H1 (cell line): ENCODE measurements around the gene TACC2. TPM values are rescaled to one million over a fixed set of nuclear protein-coding genes. Genes with fewer than 3 reads are reported as not detected.

ENCODE experiments used
- BACH1 ChIP-seq: IDR thresholded peaks from 2 replicates; pipeline ENCODE4 v1.6.1; 2012; ENCODE audit warnings: low read length, improper control_type of control experiment
- EGR1 ChIP-seq: IDR thresholded peaks from 2 replicates; pipeline ENCODE4 v1.6.1; 2011; ENCODE audit warnings: low read depth, low read length, borderline replicate concordance
- JUND ChIP-seq: IDR thresholded peaks from 2 replicates; pipeline ENCODE4 v1.6.1; 2011; ENCODE audit warnings: mild to moderate bottlenecking, improper control_type of control experiment, low read length
- polyA plus RNA-seq, 7 experiments: library from polyadenylated mRNA; depleted of rRNA in 3 of 7; stranded (reverse) in 5 of 7; unstranded in 2 of 7; fragments of >200 nt in 5 of 7; fragments of 200-250 nt in 2 of 7; gene quantifications; 1 replicate in 5 of 7; 2 replicates in 1 of 7; 4 replicates in 1 of 7; pipeline versions ENCODE4 v1.2.1 to v1.2.3, GENCODE V29; 2011 to 2013; ENCODE audit warnings: missing spikeins in 2 of 7, mixed read lengths in 2 of 7
- total RNA-seq: library from RNA; stranded (reverse); fragmentation: NEBNext Ultra II Directional; extraction: Animal tissue kit (Norgen Biotek cat#: 25700); gene quantifications from 2 replicates; pipeline ENCODE4 v1.2.1, GENCODE V29; 2021

Gene TACC2
- total and polyA plus RNA-seq, 2 of the 8 experiments (the other 6 are each of a cell fraction or from before 2014, with no cell fraction given): 21.2 to 46.6 TPM

- TF ChIP-seq JUND (no peak), EGR1 (no peak), BACH1 (no peak)
- TF ChIP-seq, all 59 proteins: peak for 0
Measured at GRCh38 chr10:122298206-122298597, 309.2 kb downstream of the TACC2 start (continued).
